Upper lobe of left lung (tissue), 4 donors: Measurements from ENCODE around the gene EIF3F.

Source experiments
- CTCF ChIP-seq, 6 experiments: fragments of 450-650 bp in 4 of 6; fragments of 200-600 bp in 2 of 6; sonication (generic) in 2 of 6; IDR thresholded peaks; one replicate each; pipeline ENCODE4 v1.5.1; 2016 to 2019; ENCODE audit warnings: antibody characterized with exemption in 6 of 6
- EP300 ChIP-seq, 4 donors: sonication (generic); formaldehyde crosslinking; IDR thresholded peaks; one replicate each; pipeline ENCODE4 v1.5.1; 2017; ENCODE audit warnings: antibody characterized with exemption in 4 of 4, control low read depth in 2 of 4
- POLR2A ChIP-seq, 4 donors: fragments of 450-650 bp; IDR thresholded peaks; one replicate each; pipeline ENCODE4 v1.5.1; 2016 to 2017; ENCODE audit warnings: antibody characterized with exemption in 4 of 4, mild to moderate bottlenecking in 2 of 4
- POLR2AphosphoS5 ChIP-seq, 2 donors: sonication (generic); formaldehyde crosslinking; IDR thresholded peaks; one replicate each; pipeline ENCODE4 v1.5.1; 2017; ENCODE audit warnings: antibody characterized with exemption in 2 of 2

GRCh38 chr11:8004008-8004407 lies 16.9 kb downstream of the EIF3F start:
- TF ChIP-seq POLR2A (IDR thresholded peaks at IDR 0.05) (no peak), CTCF (IDR thresholded peaks at IDR 0.05) (no peak), EP300 (IDR thresholded peaks at IDR 0.05) (no peak), POLR2AphosphoS5 (IDR thresholded peaks at IDR 0.05) (no peak)
